CD4-positive, alpha-beta T cell treated with Interleukin-4 for 4 hours (primary cell): ENCODE data around the gene NEURL3.
"Not testable (repeated sequence)": the region's sequence is repeated elsewhere in the genome, so short reads cannot be mapped to it uniquely, and the experiment has no call there.

Source experiments
- DNase-seq: peaks from one replicate; pipeline ENCODE4 v3.0.0-alpha.2; 2020

Gene NEURL3

DNA sequence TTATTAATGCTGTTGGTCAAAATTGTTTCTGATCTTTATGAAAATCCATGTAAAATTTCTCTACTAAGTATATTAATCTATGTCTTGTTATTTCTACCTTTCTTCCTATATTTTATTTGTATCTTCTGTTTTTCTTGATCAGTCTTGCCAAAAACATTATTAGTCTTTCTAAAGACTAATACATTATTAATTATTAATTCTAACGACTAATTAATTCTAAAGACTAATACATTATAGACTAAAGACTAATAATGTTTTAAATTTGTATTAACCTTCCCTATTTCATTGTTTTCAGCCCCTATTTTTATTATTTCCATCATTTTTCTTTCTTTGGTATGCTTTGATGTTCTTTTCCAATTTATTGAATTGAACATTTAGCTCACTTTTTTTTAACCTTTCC is 27.7 kb downstream of the NEURL3 start:
- no peak for DNase-seq

GRCh38 chr2:96471772-96472171 is 33.4 kb downstream of the NEURL3 start:
- DNase-seq, result no peak

GRCh38 chr2:96470636-96471035 is 34.5 kb downstream of the NEURL3 start:
- peak; percentile 27 for DNase-seq

DNA sequence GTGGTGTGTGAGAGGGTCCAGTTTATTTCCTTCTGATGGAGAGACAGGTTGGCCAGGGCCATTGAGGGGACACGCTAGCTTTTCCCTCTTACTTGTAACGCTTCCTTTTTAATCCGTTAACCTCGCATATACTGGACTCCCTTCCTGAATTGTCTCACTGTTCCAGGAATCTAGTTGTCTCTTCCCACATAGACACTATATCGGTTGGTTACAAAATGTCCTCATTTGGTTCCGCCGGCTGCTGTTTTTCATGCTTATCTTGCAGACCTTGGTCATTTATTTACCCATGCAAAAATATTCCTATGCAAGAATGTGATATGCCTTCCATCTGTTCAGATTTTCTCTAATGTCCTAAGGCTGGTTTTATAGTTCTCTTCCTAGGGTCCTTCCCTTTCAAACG is 35.0 kb downstream of the NEURL3 start:
- DNase-seq, result no peak

DNA sequence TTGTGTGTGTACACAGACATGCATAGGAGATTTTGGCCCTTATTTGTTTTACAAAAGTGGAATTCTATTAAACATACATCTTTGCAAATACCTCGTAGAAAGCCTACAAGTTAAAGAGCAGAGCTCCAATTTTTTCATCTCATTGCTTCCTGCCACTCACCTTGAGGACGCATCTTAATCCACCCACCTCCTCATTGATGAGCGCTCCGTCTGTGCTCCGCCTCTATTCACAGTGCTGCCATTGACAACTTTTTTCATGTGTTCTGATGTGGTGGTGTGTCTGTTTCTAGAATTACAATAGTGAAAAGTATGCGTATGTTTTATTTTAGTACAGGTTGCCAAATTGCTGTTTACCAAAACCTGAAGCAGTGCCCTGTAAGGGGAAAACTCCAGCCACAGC is 36.3 kb downstream of the NEURL3 start:
- no peak for DNase-seq

- DNase-seq, result no peak
These were observed 40.5 kb downstream of the NEURL3 start for GRCh38 chr2:96464651-96465050.

GRCh38 chr2:96464061-96464460 is 41.1 kb downstream of the NEURL3 start:
- DNase-seq, result no peak

GRCh38 chr2:96463119-96463518 is 42.0 kb downstream of the NEURL3 start:
- DNase-seq, result no peak

DNA sequence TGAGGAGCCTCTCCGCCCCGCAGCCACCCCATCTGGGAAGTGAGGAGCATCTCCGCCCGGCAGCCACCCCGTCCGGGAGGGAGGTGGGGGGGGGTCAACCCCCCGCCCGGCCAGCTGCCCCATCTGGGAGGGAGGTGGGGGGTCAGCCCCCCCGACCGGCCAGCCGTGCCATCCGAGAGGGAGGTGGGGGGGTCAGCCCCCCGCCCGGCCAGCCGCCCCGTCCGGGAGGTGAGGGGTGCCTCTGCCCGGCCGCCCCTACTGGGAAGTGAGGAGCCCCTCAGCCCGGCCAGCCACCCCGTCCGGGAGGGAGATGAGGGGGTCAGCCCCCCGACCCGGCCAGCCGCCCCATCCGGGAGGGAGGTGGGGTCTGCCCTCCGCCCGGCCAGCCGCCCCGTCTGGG is 43.5 kb downstream of the NEURL3 start:
- DNase-seq, result not testable (repeated sequence)

GRCh38 chr2:96452053-96452452 is 53.1 kb downstream of the NEURL3 start:
- DNase-seq, result no peak

DNA sequence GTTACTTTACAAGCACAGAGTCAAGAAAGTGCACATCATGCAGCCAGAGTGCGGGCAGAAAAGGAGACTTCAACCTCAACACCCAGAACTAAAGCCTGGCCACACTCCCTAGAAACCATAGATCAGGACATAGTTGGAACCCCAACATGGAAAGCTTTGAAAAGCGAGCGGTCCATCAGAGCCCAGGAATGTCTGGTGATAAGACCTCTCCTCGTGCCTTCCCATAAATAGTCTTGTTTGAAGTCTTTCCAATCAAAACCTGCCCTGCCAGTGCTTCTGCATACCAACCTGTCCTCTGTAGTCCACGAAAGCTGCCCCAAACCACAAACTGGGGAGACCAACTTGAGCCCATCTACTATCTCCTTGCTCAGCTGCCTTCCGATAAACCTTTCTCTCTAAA is 55.5 kb downstream of the NEURL3 start:
- no peak for DNase-seq

GRCh38 chr2:96449174-96449573 is 56.0 kb downstream of the NEURL3 start:
- no peak for DNase-seq

DNA sequence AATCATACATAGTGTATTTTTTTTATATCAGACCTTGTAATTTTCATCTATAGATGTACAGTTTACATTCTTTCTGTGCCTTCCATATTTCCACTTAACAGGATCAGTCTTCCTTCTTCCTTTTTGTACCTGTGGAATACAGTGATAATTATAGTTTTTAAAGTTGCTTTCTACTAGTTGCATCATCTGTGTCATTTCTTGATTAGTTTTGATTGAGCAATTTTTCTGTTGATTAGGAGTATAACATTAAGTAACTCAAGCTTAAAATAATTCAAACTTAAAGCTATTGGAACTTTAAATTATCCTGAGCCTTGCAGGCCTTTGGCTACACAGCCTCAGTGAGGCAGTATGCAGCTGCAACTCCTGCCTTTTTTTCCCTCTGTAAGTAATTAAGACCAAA is 57.4 kb downstream of the NEURL3 start:
- no peak for DNase-seq
